Hypothalamus (tissue), 51 donors: Measurements from ENCODE around the gene PCDHGB6.
"Not testable (repeated sequence)": the region's sequence is repeated elsewhere in the genome, so short reads cannot be mapped to it uniquely, and the experiment has no call there.

ENCODE experiments used
- DNase-seq, 51 donors: peaks; one replicate each; lab custom pipeline; 2025; lab: John Stamatoyannopoulos, UW

PCDHGB6 gene

GRCh38 chr5:141414548-141415274 lies 6.9 kb downstream of the PCDHGB6 start:
- not testable (repeated sequence) for DNase-seq

- DNase-seq, result not testable (repeated sequence)
Observed at GRCh38 chr5:141415275-141415618, 7.4 kb downstream of the PCDHGB6 start.

- peak in 16 of 51 donors; percentile 4 to 59 (median 27) for DNase-seq
Observed at GRCh38 chr5:141417494-141418172, 9.8 kb downstream of the PCDHGB6 start, which contains the start of gene PCDHGB7. TSS of gene PCDHGB7 (plus strand) at chr5:141417677. CDS start at chr5:141417860, 183 bp downstream.

GRCh38 chr5:141419074-141419880 lies 11.5 kb downstream of the PCDHGB6 start:
- no peak for DNase-seq

GRCh38 chr5:141420855-141421488 lies 13.2 kb downstream of the PCDHGB6 start, which contains the start of gene PCDHGA11:
TSS of gene PCDHGA11 (plus strand) at chr5:141421051. CDS start at chr5:141421228, 177 bp downstream.
- no peak for DNase-seq

GRCh38 chr5:141421489-141421855 lies 13.7 kb downstream of the PCDHGB6 start:
- DNase-seq, result no peak

- DNase-seq, result no peak
Observed at GRCh38 chr5:141422742-141423291, 15.0 kb downstream of the PCDHGB6 start.

GRCh38 chr5:141427783-141428426 lies 20.1 kb downstream of the PCDHGB6 start:
- no peak for DNase-seq

- peak in 5 of 51 donors; percentile 3 to 23 (median 10) for DNase-seq
Observed at GRCh38 chr5:141430332-141431113, 22.7 kb downstream of the PCDHGB6 start, which contains the start of gene PCDHGA12. TSS of gene PCDHGA12 (plus strand) at chr5:141430507. CDS start at chr5:141430760, 253 bp downstream.

GRCh38 chr5:141431286-141431685 lies 23.5 kb downstream of the PCDHGB6 start:
- no peak for DNase-seq

GRCh38 chr5:141432308-141432707 lies 24.5 kb downstream of the PCDHGB6 start:
- DNase-seq, result not testable (repeated sequence)

- DNase-seq, result not testable (repeated sequence)
Observed at GRCh38 chr5:141432726-141433125, 24.9 kb downstream of the PCDHGB6 start.

- no peak for DNase-seq
Observed at GRCh38 chr5:141434006-141434405, 26.2 kb downstream of the PCDHGB6 start.

GRCh38 chr5:141437221-141437620 lies 29.4 kb downstream of the PCDHGB6 start:
- DNase-seq, result no peak

- no peak for DNase-seq
Observed at GRCh38 chr5:141439411-141440141, 31.8 kb downstream of the PCDHGB6 start.

GRCh38 chr5:141440341-141440740 lies 32.5 kb downstream of the PCDHGB6 start:
- no peak for DNase-seq

GRCh38 chr5:141441571-141442170 lies 33.9 kb downstream of the PCDHGB6 start:
- no peak for DNase-seq
